GM20431 (cell line): ENCODE data around the gene RPS8.
"Not testable (repeated sequence)": the region's sequence is repeated elsewhere in the genome, so short reads cannot be mapped to it uniquely, and the experiment has no call there.

Experiments
- in situ Hi-C: fragments of 300-500 bp; cut with MseI, MboI; formaldehyde crosslinking; loops from one replicate; pipeline ENCODE4 v1.15.0; 2020; ENCODE audit warnings: low sequenced_read_pairs; ENCODE audit not compliant: unreplicated experiment

Gene RPS8

GRCh38 chr1:44775078-44775929 lies at the start of gene RPS8:
Gene RPS8, plus strand, starts transcription at chr1:44775540. Its CDS starts 57 bp downstream, at chr1:44775597.
- in situ Hi-C loops: no loop called here

GRCh38 chr1:44730741-44731512 lies 44.4 kb upstream of the RPS8 start, which contains the start of gene RNU5D-1:
Gene RNU5D-1, minus strand, starts transcription at chr1:44731170.
- in situ Hi-C loops: no loop called here

- in situ Hi-C loops: no loop called here
These were observed 42.0 kb upstream of the RPS8 start for GRCh38 chr1:44733365-44733764.

- in situ Hi-C loops: no loop called here
These were observed 41.6 kb upstream of the RPS8 start for GRCh38 chr1:44733784-44734183.

GRCh38 chr1:44735992-44736391 lies 39.3 kb upstream of the RPS8 start:
- in situ Hi-C loops: no loop called here

GRCh38 chr1:44738953-44739306 lies 36.4 kb upstream of the RPS8 start:
- in situ Hi-C loops: not testable (repeated sequence)

GRCh38 chr1:44739307-44740178 lies 35.8 kb upstream of the RPS8 start, which contains the start of gene KIF2C:
Gene KIF2C, plus strand, starts transcription at chr1:44739837. Its CDS starts 96 bp downstream, at chr1:44739933.
- in situ Hi-C loops: no loop called here

GRCh38 chr1:44740179-44740617 lies 35.1 kb upstream of the RPS8 start:
- in situ Hi-C loops: no loop called here

GRCh38 chr1:44743211-44743610 lies 32.1 kb upstream of the RPS8 start:
- in situ Hi-C loops: no loop called here

- in situ Hi-C loops: no loop called here
These were observed 27.5 kb upstream of the RPS8 start for GRCh38 chr1:44747878-44748277.

GRCh38 chr1:44757420-44757819 lies 17.9 kb upstream of the RPS8 start:
- in situ Hi-C loops: no loop called here

- in situ Hi-C loops: no loop called here
These were observed 16.3 kb upstream of the RPS8 start for GRCh38 chr1:44759077-44759476.

GRCh38 chr1:44760876-44761275 lies 14.5 kb upstream of the RPS8 start:
- in situ Hi-C loops: no loop called here

GRCh38 chr1:44766421-44766820 lies 8.9 kb upstream of the RPS8 start:
- in situ Hi-C loops: not testable (repeated sequence)

- in situ Hi-C loops: no loop called here
These were observed 790 bp downstream of the RPS8 start for GRCh38 chr1:44775930-44776729.

- in situ Hi-C loops: no loop called here
These were observed 1.4 kb downstream of the RPS8 start for GRCh38 chr1:44776730-44777068.

GRCh38 chr1:44777547-44777946 lies 2.2 kb downstream of the RPS8 start:
- in situ Hi-C loops: no loop called here

GRCh38 chr1:44777969-44778635 lies 2.8 kb downstream of the RPS8 start:
- in situ Hi-C loops: no loop called here
